ENCODE measurements around the gene DIDO1. TPM values are rescaled to one million over a fixed set of nuclear protein-coding genes. Genes with fewer than 3 reads are reported as not detected.
A peak's percentile ranks its signal among the peaks of the same experiment; 100 is the strongest.

DIDO1 gene
- total and polyA plus RNA-seq, 2 of the 4 experiments (the other 2 are of a cell fraction): 21.8 to 28.1 TPM

DNA sequence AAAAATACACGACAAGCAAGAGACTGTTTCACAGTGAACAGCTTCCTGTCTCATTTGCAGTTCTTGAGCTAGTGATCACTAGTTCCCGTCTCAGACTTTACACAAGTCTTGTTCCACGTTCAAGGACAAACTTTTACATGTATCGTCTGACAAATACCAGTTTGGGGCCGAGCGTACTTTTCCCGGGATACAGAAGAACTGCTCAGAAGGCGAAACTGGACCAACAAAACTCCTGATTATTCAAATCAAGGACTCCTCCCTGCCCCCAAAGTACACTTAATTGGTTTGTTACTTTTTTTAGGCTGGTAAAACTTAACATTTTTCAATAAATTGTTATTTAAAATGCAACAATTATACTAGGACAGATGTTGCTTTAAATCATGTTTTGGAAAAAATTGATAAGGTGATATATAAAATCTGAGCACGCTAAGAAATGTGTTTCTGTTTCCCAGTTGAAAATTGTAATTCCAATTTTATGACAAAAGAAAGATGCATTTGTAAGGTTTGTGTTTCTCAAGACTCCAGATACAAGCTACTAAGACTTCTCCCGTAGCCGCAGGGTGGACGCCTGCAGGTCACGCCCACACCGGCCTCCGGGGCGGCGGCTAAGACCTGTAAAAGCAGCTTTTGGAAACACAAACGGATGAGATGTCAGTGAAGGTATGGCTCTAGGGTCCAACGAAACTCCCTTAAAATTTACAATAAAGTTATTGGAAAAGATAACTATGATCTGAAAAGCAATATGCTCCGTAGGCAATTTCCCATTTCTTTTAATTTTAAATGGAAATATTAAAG is 47.9 kb downstream of the DIDO1 start:
- Histone ChIP-seq H3K27me3 (ENCODE audit: control insufficient read depth, insufficient read depth, low read length) (no peaks in the 10 kb centered on the region), H4K91ac (ENCODE audit: insufficient read depth, low read depth, low read length) (no peak overlapping the region), H2BK20ac (ENCODE audit: low read depth, low read length) (no peak overlapping the region), H3K27ac (ENCODE audit: insufficient read depth, low read length) (no peak overlapping the region), H2BK5ac (ENCODE audit: low read depth, low read length, poor library complexity, severe bottlenecking) (no peak overlapping the region), H3K23ac (ENCODE audit: low read depth, low read length) (no peak overlapping the region), H3K9me1 (ENCODE audit: insufficient read depth, low read length) (no peaks in the 10 kb centered on the region; the same call in 1 of the 2 replicates), H3K79me1 (ENCODE audit: low read depth in 1 of 2, low read length in 2 of 2) (no peaks in the 10 kb centered on the region), H2AK9ac (replicated peaks; ENCODE audit: low read depth, low read length, poor library complexity) (no peak overlapping the region), H3K9ac (ENCODE audit: low read depth, low read length) (no peak overlapping the region), H4K5ac (ENCODE audit: low read depth, low read length) (no peak overlapping the region), H4K8ac (ENCODE audit: low read depth in 2 of 2, low read length in 2 of 2) (no peak overlapping the region), H3K4me3 (ENCODE audit: insufficient read depth, low read depth, low read length) (no peak overlapping the region), H3K14ac (replicated peaks; ENCODE audit: low read depth, low read length) (no peak overlapping the region), H3K36me3 (ENCODE audit: control insufficient read depth, insufficient read depth, low read length) (peaks cover 12% of the 10 kb centered on the region), H3K4ac (ENCODE audit: low read depth, low read length) (no peak overlapping the region), H3K4me2 (ENCODE audit: low read depth, low read length) (no peak overlapping the region), H2AK5ac (ENCODE audit: low read depth, low read length) (no peak overlapping the region), H2AFZ (replicated peaks; ENCODE audit: low read length, poor library complexity) (no peak overlapping the region), H2BK120ac (ENCODE audit: low read depth, low read length) (no peak overlapping the region), H3K18ac (ENCODE audit: low read depth, low read length) (no peak overlapping the region), H3K56ac (ENCODE audit: extremely low read depth, insufficient read depth, low read length) (no peak overlapping the region), H4K20me1 (ENCODE audit: insufficient read depth, low read length) (no peaks in the 10 kb centered on the region), H2BK15ac (ENCODE audit: low read depth, low read length) (no peak overlapping the region), H3K4me1 (ENCODE audit: control insufficient read depth, insufficient read depth, low read length) (peaks cover 7% of the 10 kb centered on the region; the same call in 1 of the 2 replicates), H3K9me3 (ENCODE audit: control insufficient read depth, insufficient read depth, low read length) (no peaks in the 10 kb centered on the region)
- WGBS, 2 experiments (ENCODE audit: extremely low coverage in 2 of 2, insufficient read length in 1 of 2): 67% methylated on average over 2 of the region's 20 CpGs; no CpG with 5 or more reads in 1 of the 2 experiments
- ChIA-PET POLR2A (ENCODE audit: unreplicated experiment) (no interaction called here), CTCF (interaction anchor here (3.6 kb wide), 1 partner anchor 9 kb away, joined by 12 read pairs; no protein-coding TSS in a partner anchor)
- BruUV-seq (replicated peaks): TSS peak; percentile 54
- TF ChIP-seq RCOR1 (IDR thresholded peaks at IDR 0.05; ENCODE audit: insufficient replicate concordance, low read length): no peak
- no peak for TF ChIP-seq CHD1 (IDR thresholded peaks at IDR 0.05; ENCODE audit: low read depth, low read length)
- no peak for TF ChIP-seq BHLHE40 (IDR thresholded peaks at IDR 0.05; ENCODE audit: low read depth, low read length)
- TF ChIP-seq, protein P1, sequence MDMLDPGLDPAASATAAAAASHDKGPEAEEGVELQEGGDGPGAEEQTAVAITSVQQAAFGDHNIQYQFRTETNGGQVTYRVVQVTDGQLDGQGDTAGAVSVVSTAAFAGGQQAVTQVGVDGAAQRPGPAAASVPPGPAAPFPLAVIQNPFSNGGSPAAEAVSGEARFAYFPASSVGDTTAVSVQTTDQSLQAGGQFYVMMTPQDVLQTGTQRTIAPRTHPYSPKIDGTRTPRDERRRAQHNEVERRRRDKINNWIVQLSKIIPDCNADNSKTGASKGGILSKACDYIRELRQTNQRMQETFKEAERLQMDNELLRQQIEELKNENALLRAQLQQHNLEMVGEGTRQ (IDR thresholded peaks at IDR 0.05; ENCODE audit: low read depth, low read length): no peak
- TF ChIP-seq MXI1 (IDR thresholded peaks at IDR 0.05; ENCODE audit: borderline replicate concordance, low read depth, low read length): no peak
- no peak for TF ChIP-seq FOS (IDR thresholded peaks at IDR 0.05; ENCODE audit: low read depth, low read length)
- in situ Hi-C loops (cut with MboI; ENCODE audit: low sequenced_read_pairs) (loop anchor here (10.0 kb wide), 1 partner anchor 136 kb away; no protein-coding TSS in a partner anchor), intact Hi-C loops (cut with micrococcal nuclease) (no loop called here), dilution Hi-C loops (cut with HindIII; ENCODE audit: low sequenced_read_pairs, unreplicated experiment) (no loop called here)
- DNase-seq (no peak), ATAC-seq (ENCODE audit: low read depth) (no peak)

Measured in IMR-90 (cell line).